NCI-H146 treated with DMSO at 0.1 percent for 48 hours (cell line): Measurements from ENCODE around the gene ABHD16B.

ENCODE experiments used
- DNase-seq: peaks from one replicate; lab custom pipeline; 2025; ENCODE audit not compliant: unreplicated experiment; lab: John Stamatoyannopoulos, UW

Gene ABHD16B

GRCh38 chr20:63861365-63861934 lies at the start of gene ABHD16B:
Gene ABHD16B, plus strand, starts transcription at chr20:63861498. Its CDS starts 43 bp downstream, at chr20:63861541.
- DNase-seq: no peak

- no peak for DNase-seq
Observed at GRCh38 chr20:63814891-63815614, 46.2 kb upstream of the ABHD16B start.

- DNase-seq: no peak
Observed at GRCh38 chr20:63815615-63816253, 45.6 kb upstream of the ABHD16B start.

GRCh38 chr20:63819224-63819921 lies 41.9 kb upstream of the ABHD16B start:
- DNase-seq: no peak

- DNase-seq: no peak
Observed at GRCh38 chr20:63821811-63822210, 39.5 kb upstream of the ABHD16B start.

GRCh38 chr20:63822276-63822696 lies 39.0 kb upstream of the ABHD16B start:
- no peak for DNase-seq

- DNase-seq: no peak
Observed at GRCh38 chr20:63823691-63824311, 37.5 kb upstream of the ABHD16B start.

GRCh38 chr20:63825331-63826118 lies 35.8 kb upstream of the ABHD16B start:
- no peak for DNase-seq

GRCh38 chr20:63826753-63827152 lies 34.5 kb upstream of the ABHD16B start:
- no peak for DNase-seq

- DNase-seq: no peak
Observed at GRCh38 chr20:63828124-63828523, 33.2 kb upstream of the ABHD16B start.

- DNase-seq: no peak
Observed at GRCh38 chr20:63828545-63828944, 32.8 kb upstream of the ABHD16B start.

GRCh38 chr20:63828951-63829350 lies 32.3 kb upstream of the ABHD16B start:
- DNase-seq: no peak

- no peak for DNase-seq
Observed at GRCh38 chr20:63829603-63829944, 31.7 kb upstream of the ABHD16B start.

GRCh38 chr20:63829945-63830835 lies 31.1 kb upstream of the ABHD16B start:
- DNase-seq: no peak

- no peak for DNase-seq
Observed at GRCh38 chr20:63830841-63831588, 30.3 kb upstream of the ABHD16B start, which contains the start of gene ZBTB46. Gene ZBTB46, minus strand, starts transcription at chr20:63831264. Its CDS starts 40,507 bp downstream, at chr20:63790757.

GRCh38 chr20:63831646-63831992 lies 29.7 kb upstream of the ABHD16B start:
- no peak for DNase-seq

GRCh38 chr20:63831993-63832686 lies 29.2 kb upstream of the ABHD16B start:
- DNase-seq: no peak

- DNase-seq: no peak
Observed at GRCh38 chr20:63833776-63834490, 27.4 kb upstream of the ABHD16B start.
